Muscle layer of duodenum (tissue), 2 donors: Measurements from ENCODE around the gene DTNB.
"Not testable (repeated sequence)": the region's sequence is repeated elsewhere in the genome, so short reads cannot be mapped to it uniquely, and the experiment has no call there.

Experiments used
- H3K27ac ChIP-seq: one replicate; pipeline ENCODE4 v1.7.0; 2013; ENCODE audit warnings: mild to moderate bottlenecking, low read length
- H3K27me3 ChIP-seq: one replicate; pipeline ENCODE4 v1.7.0; 2013; ENCODE audit warnings: low read depth, mild to moderate bottlenecking, control low read depth, low read length
- H3K36me3 ChIP-seq, 2 donors: one replicate each; pipeline ENCODE4 v1.7.0; 2013; ENCODE audit warnings: low read length in 2 of 2, control low read depth in 1 of 2, mild to moderate bottlenecking in 1 of 2; ENCODE audit not compliant: insufficient read depth in 2 of 2, control insufficient read depth in 1 of 2
- H3K4me1 ChIP-seq, 2 donors: one replicate each; pipeline ENCODE4 v1.7.0; 2013; ENCODE audit warnings: low read length in 2 of 2, mild to moderate bottlenecking in 2 of 2, control low read depth in 1 of 2, moderate library complexity in 1 of 2; ENCODE audit not compliant: insufficient read depth in 2 of 2, control insufficient read depth in 1 of 2
- H3K4me3 ChIP-seq, 2 donors: one replicate each; pipeline ENCODE4 v1.7.0; 2013; ENCODE audit warnings: low read length in 2 of 2, low read depth in 1 of 2, mild to moderate bottlenecking in 1 of 2
- H3K9me3 ChIP-seq, 2 donors: one replicate each; pipeline ENCODE4 v1.7.0; 2013; ENCODE audit warnings: low read length in 2 of 2, control low read depth in 1 of 2, mild to moderate bottlenecking in 1 of 2; ENCODE audit not compliant: control insufficient read depth in 1 of 2
- donor health status: healthy.

Gene DTNB

DNA sequence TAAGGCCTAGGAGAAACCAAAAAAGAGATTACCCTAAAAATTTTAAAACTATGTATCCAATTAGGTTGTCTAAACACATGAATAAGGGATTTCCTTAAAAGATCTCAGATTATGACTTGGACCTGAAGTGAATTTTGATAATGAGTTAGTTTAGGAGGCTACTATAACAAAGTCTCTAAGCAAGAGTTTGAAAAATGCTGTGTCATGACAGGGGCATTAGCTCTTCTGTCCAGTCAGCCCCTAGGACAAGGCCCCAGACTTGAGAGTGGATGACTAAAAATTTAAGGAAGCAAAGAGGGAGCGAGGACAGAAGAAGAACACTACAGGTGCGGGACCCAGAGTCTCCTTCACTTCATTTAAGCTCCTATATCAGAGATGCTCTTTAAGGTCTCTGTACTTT lies 135.9 kb downstream of the DTNB start:
- Histone ChIP-seq H3K9me3 (no peaks in the 10 kb centered on the region), H3K27me3 (no peaks in the 10 kb centered on the region), H3K27ac (no peak overlapping the region), H3K4me1 (no peaks in the 10 kb centered on the region), H3K4me3 (no peak overlapping the region), H3K36me3 (no peaks in the 10 kb centered on the region)

DNA sequence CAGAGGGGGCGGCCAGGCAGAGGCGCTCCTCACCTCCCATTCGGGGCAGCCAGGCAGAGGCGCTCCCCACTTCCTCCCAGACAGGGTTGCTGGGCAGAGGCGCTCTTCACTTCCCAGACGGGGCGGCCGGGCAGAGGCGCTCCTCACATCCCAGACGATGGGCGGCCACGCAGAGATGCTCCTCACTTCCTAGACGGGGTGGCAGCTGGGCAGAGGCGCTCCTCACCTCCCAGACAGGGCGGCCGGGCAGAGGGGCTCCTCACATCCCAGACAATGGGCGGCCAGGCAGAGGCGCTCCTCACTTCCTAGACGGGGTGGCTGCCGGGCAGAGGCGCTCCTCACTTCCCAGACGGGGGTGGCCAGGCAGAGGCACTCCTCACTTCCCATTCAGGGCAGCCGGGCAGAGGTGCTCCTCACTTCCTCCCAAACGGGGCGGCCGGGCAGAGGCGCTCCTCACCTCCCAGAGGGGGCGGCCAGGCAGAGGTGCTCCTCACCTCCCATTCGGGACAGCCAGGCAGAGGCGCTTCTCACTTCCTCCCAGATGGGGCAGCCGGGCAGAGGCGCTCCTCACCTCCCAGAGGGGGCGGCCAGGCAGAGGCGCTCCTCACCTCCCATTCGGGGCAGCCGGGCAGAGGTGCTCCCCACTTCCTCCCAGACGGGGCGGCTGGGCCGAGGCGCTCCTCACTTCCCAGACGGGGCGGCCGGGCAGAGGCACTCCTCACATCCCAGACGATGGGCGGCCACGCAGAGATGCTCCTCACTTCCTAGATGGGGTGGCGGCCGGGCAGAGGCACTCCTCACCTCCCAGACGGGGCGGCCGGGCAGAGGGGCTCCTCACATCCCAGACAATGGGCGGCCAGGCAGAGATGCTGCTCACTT lies 137.7 kb downstream of the DTNB start:
- not testable (repeated sequence) for H3K27me3 ChIP-seq, H3K27ac ChIP-seq, H3K4me3 ChIP-seq, H3K9me3 ChIP-seq, H3K36me3 ChIP-seq, H3K4me1 ChIP-seq

DNA sequence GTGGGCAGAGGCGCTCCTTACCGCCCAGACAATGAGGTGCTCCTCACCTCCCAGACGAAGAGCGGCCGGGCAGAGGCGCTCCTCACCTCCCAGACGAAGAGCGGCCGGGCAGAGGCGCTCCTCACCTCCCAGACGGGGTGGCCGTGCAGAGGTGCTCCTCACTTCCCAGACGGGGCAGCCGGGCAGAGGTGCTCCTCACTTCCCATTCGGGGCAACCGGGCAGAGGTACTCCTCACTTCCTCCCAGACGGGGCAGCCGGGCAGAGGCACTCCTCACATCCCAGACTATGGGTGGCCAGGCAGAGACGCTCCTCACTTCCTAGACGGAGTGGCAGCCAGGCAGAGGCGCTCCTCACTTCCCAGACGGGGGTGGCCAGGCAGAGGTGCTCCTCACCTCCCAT lies 138.4 kb downstream of the DTNB start:
- H3K4me3 ChIP-seq, H3K27me3 ChIP-seq, H3K9me3 ChIP-seq, H3K27ac ChIP-seq, H3K36me3 ChIP-seq, H3K4me1 ChIP-seq: not testable (repeated sequence)

DNA sequence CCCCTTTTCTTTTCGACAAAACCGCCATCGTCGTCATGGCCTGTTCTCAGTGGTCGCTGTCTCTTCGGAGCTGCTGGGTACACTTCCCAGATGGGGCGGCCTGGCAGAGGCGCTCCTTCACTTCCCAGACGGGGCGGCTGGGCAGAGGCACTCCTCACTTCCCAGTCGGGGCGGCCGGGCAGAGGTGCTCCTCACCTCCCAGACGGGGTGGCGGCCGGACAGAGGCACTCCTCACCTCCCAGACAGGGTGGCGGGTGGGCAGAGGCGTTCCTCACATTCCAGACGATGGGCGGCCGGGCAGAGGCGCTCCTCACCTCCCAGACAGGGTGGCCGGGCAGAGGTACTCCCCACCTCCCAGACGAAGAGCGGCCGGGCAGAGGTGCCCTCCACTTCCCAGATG lies 138.9 kb downstream of the DTNB start:
- H3K36me3 ChIP-seq = no peaks in the 10 kb centered on the region
- H3K9me3 ChIP-seq = no peaks in the 10 kb centered on the region
- H3K4me3 ChIP-seq = no peak overlapping the region
- no peaks in the 10 kb centered on the region for H3K4me1 ChIP-seq
- no peak overlapping the region for H3K27ac ChIP-seq
- H3K27me3 ChIP-seq = no peaks in the 10 kb centered on the region

DNA sequence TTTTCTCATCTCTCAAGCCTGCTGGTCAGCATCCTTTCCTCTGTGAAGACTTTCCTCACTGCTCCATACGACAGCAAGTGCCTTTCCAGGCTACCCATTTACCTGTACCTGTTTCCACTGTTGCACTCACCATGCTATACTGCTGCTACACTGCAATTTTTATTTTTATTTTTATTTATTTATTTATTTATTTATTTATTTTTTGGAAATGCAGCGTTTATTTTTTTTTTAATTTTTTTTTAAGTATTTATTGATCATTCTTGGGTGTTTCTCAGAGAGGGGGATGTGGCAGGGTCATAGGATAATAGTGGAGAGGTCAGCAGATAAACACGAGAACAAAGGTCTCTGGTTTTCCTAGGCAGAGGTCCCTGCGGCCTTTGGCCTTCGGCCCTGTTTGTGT lies 139.6 kb downstream of the DTNB start:
- not testable (repeated sequence) for H3K36me3 ChIP-seq, H3K4me3 ChIP-seq, H3K27me3 ChIP-seq, H3K27ac ChIP-seq, H3K4me1 ChIP-seq, H3K9me3 ChIP-seq

DNA sequence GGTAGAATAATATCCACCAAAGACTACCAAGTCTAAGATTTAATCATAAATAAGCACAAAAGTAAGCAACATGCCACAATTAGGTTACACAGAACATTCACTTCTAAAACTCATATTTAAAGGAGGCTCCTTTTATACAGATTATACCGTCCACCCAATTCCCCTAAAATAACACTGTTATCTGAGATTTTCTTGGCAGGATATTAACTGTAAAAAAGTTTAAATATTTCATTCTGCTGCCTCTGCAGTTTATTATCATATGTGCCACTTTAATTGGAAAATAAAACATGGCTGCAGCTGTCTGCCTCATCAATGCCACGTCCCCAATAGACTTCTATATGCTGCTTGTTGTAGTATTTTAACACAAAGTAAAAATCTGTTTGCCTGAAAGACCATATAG lies 140.9 kb downstream of the DTNB start:
- Histone ChIP-seq H3K27me3 (no peaks in the 10 kb centered on the region), H3K9me3 (no peaks in the 10 kb centered on the region), H3K36me3 (no peaks in the 10 kb centered on the region), H3K4me3 (no peak overlapping the region), H3K27ac (no peak overlapping the region), H3K4me1 (no peaks in the 10 kb centered on the region)

DNA sequence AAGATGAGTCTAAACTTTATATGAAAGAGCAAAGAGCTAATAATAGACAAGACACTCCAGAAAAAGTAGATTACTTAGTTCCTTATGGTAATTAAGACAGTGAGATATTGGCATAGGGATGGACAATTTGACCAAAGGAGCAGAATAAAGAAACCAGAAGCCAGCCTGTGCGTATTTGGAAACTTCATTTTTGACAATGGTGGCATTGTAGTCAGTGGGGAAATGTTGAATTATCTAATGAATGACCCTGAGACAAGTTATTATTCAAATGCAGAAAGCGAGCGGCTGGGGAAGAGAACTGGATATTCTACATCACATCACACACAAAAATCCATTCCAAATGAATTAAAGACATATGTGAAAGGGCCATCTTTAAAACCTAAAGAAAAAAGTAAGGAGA lies 144.3 kb downstream of the DTNB start:
- Histone ChIP-seq H3K27ac (no peak overlapping the region), H3K27me3 (no peaks in the 10 kb centered on the region), H3K9me3 (no peaks in the 10 kb centered on the region), H3K36me3 (no peaks in the 10 kb centered on the region), H3K4me3 (no peak overlapping the region), H3K4me1 (no peaks in the 10 kb centered on the region)

DNA sequence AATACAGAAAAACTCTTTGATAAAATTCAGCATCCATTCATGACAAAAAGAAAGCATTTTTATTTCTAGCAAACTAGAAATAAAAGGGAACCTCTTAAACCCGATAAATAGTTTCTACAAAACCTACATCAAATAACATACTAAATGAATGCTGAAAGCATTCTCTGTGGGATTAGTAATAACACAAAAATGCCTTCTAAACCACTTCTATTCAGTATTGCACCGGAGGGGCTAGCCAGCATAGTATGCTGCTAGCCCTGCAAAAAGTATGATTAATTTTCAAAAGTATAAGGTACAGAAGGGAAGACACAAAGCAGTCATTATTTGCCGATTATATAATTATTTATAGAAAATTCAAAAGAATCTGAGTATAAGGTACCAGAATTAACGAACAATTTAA lies 145.2 kb downstream of the DTNB start:
- Histone ChIP-seq H3K9me3 (no peaks in the 10 kb centered on the region), H3K4me3 (no peak overlapping the region)

DNA sequence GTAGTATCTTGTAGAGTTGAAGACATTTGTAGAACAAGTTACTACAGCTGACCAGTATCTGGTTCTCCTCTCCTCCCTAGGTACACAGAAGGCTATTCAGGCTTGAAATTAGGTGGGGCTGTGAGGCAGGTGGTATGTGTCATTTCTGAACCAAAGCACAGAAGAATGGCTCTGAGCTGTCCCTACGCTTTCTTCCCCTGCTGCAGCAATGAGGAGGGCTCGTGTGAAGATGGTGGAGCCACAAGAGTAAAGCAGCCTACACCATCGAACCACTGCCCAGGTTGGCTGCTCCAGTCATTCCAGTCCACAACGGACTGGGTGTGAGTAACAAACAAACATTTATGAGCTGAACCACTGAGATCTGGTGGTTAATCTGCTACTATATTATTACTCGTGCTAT lies 148.9 kb downstream of the DTNB start:
- Histone ChIP-seq H3K4me3 (no peak overlapping the region), H3K36me3 (no peaks in the 10 kb centered on the region), H3K27me3 (no peaks in the 10 kb centered on the region), H3K27ac (no peak overlapping the region), H3K9me3 (no peaks in the 10 kb centered on the region), H3K4me1 (no peaks in the 10 kb centered on the region)

More for the DNA sequence above, 145.2 kb downstream of the DTNB start:
- Histone ChIP-seq H3K4me1 (no peaks in the 10 kb centered on the region), H3K27ac (no peak overlapping the region), H3K27me3 (no peaks in the 10 kb centered on the region), H3K36me3 (no peaks in the 10 kb centered on the region)

DNA sequence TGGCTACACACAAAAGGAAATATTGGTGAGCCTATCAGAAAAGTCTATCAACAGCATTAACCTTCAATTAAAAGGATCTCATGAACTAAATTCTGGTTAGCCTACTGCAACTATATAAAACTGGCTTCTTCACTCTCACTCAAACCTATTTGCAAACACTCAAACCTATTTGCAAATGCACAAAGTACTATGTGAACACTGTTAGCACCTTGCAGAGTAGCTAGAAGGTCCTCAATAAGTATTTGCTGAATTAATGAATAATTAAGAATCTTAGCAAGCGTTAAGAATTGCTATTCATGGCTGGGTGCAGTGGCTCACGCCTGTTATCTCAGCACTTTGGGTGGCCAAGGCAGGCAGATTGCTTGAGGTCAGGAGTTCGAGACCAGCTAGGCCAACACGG lies 150.3 kb downstream of the DTNB start:
- Histone ChIP-seq H3K36me3 (no peaks in the 10 kb centered on the region), H3K4me1 (peaks cover 0 to 4% of the 10 kb centered on the region in 2 donors), H3K4me3 (no peak overlapping the region), H3K9me3 (no peaks in the 10 kb centered on the region), H3K27me3 (no peaks in the 10 kb centered on the region), H3K27ac (no peak overlapping the region)

DNA sequence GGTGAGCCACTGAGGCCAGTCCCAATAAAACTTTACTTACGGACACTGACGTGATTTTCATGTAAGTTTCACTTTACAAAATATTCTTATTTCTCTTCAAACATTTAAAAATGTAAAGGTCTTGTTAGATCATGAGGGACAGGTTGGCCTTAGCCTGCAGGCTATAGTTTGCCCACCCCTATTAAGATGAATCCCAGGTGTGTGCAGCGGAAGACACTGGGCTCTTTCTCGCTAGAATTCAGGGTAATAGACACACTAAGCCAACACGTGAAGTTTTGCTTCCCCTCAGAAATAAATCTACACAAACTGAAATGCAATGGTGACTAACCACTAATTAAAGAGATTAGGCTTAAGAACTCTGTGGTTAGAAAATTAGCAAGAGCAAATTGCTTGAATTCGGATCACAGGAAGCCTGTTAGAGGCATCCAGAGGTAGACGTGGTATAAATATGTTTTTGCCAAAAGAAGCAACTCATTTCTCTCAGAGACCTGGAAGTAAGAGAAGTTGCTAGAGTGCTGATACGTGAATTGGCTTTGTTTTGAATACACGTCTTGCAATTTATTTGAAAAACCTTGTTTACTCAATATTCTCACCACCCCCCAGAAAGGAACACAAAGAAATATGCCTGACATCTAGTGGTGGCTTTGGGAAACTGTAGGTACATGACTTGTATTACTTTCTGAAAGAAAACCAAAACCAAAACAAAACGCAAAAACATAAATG lies 151.6 kb downstream of the DTNB start:
- H3K36me3 ChIP-seq = no peaks in the 10 kb centered on the region
- peak overlapping the region; percentile 21 for H3K27ac ChIP-seq
- no peaks in the 10 kb centered on the region for H3K9me3 ChIP-seq
- H3K4me3 ChIP-seq = peak overlapping the region; percentile 46 to 61
- H3K4me1 ChIP-seq = peaks cover 0 to 4% of the 10 kb centered on the region in 2 donors
- no peaks in the 10 kb centered on the region for H3K27me3 ChIP-seq
